ENCODE data around the gene NUP62CL.

DNA sequence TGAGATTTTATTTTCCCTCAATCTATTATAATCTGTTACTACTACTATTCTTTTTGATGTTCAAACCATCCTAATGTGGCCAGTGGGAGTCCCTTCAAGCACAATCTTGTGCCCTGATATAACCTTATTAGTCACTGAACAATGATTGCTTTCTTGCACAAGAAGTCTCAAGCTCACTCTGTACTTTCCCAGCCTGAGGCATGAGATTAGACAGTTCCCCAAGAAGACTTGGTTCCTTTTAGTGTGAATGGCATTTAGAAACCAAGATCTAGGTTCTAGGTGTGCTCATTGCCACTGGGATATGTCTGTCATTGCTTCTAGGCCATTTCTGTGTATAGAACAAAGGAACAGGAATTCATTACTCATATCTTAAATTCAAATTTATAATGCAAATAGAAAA, 59.6 kb downstream of the NUP62CL start:
- TF ChIP-seq EP300 (IDR thresholded peaks at IDR 0.05) = no peak
- TF ChIP-seq, protein P1, sequence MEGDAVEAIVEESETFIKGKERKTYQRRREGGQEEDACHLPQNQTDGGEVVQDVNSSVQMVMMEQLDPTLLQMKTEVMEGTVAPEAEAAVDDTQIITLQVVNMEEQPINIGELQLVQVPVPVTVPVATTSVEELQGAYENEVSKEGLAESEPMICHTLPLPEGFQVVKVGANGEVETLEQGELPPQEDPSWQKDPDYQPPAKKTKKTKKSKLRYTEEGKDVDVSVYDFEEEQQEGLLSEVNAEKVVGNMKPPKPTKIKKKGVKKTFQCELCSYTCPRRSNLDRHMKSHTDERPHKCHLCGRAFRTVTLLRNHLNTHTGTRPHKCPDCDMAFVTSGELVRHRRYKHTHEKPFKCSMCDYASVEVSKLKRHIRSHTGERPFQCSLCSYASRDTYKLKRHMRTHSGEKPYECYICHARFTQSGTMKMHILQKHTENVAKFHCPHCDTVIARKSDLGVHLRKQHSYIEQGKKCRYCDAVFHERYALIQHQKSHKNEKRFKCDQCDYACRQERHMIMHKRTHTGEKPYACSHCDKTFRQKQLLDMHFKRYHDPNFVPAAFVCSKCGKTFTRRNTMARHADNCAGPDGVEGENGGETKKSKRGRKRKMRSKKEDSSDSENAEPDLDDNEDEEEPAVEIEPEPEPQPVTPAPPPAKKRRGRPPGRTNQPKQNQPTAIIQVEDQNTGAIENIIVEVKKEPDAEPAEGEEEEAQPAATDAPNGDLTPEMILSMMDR (IDR thresholded peaks at IDR 0.05) = no peak

Data from tibial nerve (tissue), 4 donors.